Measurements from ENCODE around the gene MARCHF4. TPM values are rescaled to one million over a fixed set of nuclear protein-coding genes. Genes with fewer than 3 reads are reported as not detected.

Gene MARCHF4
- total and polyA plus RNA-seq, 2 of the 4 experiments (the other 2 are of a cell fraction), result 2.3 to 12.0 TPM

DNA sequence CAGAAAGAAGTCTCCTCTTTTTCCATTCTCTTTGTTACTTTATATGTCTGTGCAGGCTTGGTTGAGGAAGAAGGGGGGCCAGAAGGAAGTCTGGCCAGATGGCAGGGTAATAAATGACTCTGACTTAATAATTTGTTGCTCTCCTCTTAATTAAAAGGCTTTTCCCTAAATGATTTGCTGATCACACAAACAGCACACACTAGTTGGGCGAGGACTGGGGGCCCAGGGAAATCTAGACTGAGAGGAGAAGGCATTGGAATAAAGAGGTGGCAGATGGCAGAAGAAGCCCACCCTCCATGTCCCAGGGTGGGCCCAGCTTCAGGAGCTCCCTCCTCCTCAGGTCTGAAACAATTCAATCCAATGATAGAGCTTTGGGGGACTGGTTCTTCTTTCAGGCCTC lies 27.3 kb upstream of the MARCHF4 start:
- Histone ChIP-seq H4K5ac (ENCODE audit: low read depth, low read length) (no peak overlapping the region), H3K79me1 (ENCODE audit: low read depth in 1 of 2, low read length in 2 of 2) (no peaks in the 10 kb centered on the region), H3K4me3 (ENCODE audit: insufficient read depth, low read depth, low read length) (no peak overlapping the region), H3K56ac (ENCODE audit: extremely low read depth, insufficient read depth, low read length) (no peak overlapping the region), H3K9me1 (ENCODE audit: insufficient read depth, low read length) (no peaks in the 10 kb centered on the region; the same call in 1 of the 2 replicates), H3K9ac (ENCODE audit: low read depth, low read length) (no peak overlapping the region), H4K20me1 (ENCODE audit: insufficient read depth, low read length) (no peaks in the 10 kb centered on the region), H3K36me3 (ENCODE audit: control insufficient read depth, insufficient read depth, low read length) (no peaks in the 10 kb centered on the region), H3K14ac (replicated peaks; ENCODE audit: low read depth, low read length) (no peak overlapping the region), H3K4ac (ENCODE audit: low read depth, low read length) (no peak overlapping the region), H3K27me3 (ENCODE audit: control insufficient read depth, insufficient read depth, low read length) (no peaks in the 10 kb centered on the region), H3K9me3 (ENCODE audit: control insufficient read depth, insufficient read depth, low read length) (no peaks in the 10 kb centered on the region), H2BK20ac (ENCODE audit: low read depth, low read length) (no peak overlapping the region), H4K8ac (ENCODE audit: low read depth in 2 of 2, low read length in 2 of 2) (no peak overlapping the region), H2AK9ac (replicated peaks; ENCODE audit: low read depth, low read length, poor library complexity) (no peak overlapping the region), H3K4me1 (ENCODE audit: control insufficient read depth, insufficient read depth, low read length) (no peaks in the 10 kb centered on the region), H3K23ac (ENCODE audit: low read depth, low read length) (no peak overlapping the region), H2AFZ (replicated peaks; ENCODE audit: low read length, poor library complexity) (no peak overlapping the region), H2AK5ac (ENCODE audit: low read depth, low read length) (no peak overlapping the region), H3K18ac (ENCODE audit: low read depth, low read length) (no peak overlapping the region), H2BK120ac (ENCODE audit: low read depth, low read length) (no peak overlapping the region), H3K27ac (ENCODE audit: insufficient read depth, low read length) (no peak overlapping the region), H2BK5ac (ENCODE audit: low read depth, low read length, poor library complexity, severe bottlenecking) (no peak overlapping the region), H2BK15ac (ENCODE audit: low read depth, low read length) (no peak overlapping the region), H3K4me2 (ENCODE audit: low read depth, low read length) (no peak overlapping the region), H4K91ac (ENCODE audit: insufficient read depth, low read depth, low read length) (no peak overlapping the region)
- WGBS, 2 experiments (ENCODE audit: extremely low coverage in 2 of 2, insufficient read length in 1 of 2), result no CpG with 5 or more reads among the region's 1 CpG
- ChIA-PET POLR2A (ENCODE audit: unreplicated experiment) (no interaction called here), CTCF (no interaction called here)
- no TSS peak for BruUV-seq (replicated peaks)
- TF ChIP-seq, protein P1, sequence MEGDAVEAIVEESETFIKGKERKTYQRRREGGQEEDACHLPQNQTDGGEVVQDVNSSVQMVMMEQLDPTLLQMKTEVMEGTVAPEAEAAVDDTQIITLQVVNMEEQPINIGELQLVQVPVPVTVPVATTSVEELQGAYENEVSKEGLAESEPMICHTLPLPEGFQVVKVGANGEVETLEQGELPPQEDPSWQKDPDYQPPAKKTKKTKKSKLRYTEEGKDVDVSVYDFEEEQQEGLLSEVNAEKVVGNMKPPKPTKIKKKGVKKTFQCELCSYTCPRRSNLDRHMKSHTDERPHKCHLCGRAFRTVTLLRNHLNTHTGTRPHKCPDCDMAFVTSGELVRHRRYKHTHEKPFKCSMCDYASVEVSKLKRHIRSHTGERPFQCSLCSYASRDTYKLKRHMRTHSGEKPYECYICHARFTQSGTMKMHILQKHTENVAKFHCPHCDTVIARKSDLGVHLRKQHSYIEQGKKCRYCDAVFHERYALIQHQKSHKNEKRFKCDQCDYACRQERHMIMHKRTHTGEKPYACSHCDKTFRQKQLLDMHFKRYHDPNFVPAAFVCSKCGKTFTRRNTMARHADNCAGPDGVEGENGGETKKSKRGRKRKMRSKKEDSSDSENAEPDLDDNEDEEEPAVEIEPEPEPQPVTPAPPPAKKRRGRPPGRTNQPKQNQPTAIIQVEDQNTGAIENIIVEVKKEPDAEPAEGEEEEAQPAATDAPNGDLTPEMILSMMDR (conservative IDR thresholded peaks at IDR 0.05; ENCODE audit: low read depth, low read length), result no peak
- no peak for TF ChIP-seq MAFK (IDR thresholded peaks at IDR 0.05; ENCODE audit: low read depth, low read length)
- no peak for ATAC-seq (ENCODE audit: low read depth)
- no peak for DNase-seq
- in situ Hi-C loops (cut with MboI; ENCODE audit: low sequenced_read_pairs), result loop anchor here (25.0 kb wide), 1 partner anchor 187 kb away; no protein-coding TSS in a partner anchor
- intact Hi-C loops (cut with micrococcal nuclease), result loop anchor here (5.0 kb wide), 1 partner anchor 72 kb away; no protein-coding TSS in a partner anchor
- dilution Hi-C loops (cut with HindIII; ENCODE audit: low sequenced_read_pairs, unreplicated experiment), result no loop called here

All from IMR-90 (cell line).